ENCODE data around the gene ASB4. TPM values are rescaled to one million over a fixed set of nuclear protein-coding genes. Genes with fewer than 3 reads are reported as not detected.

The ASB4 gene
- total RNA-seq, 1 donor from 2014 or later, result not detected

Other genes starting within 250 kb of the ASB4 start
- not detected in 2 replicates for gene PON1, start 161.4 kb upstream of the ASB4 start, total RNA-seq
- 0.13 TPM in 1 of 2 replicates, not detected in the other for gene PON3, start 89.6 kb upstream of the ASB4 start, total RNA-seq
- 102 and 139 TPM in 2 replicates for gene PON2, start 50.9 kb upstream of the ASB4 start, total RNA-seq
- gene PDK4, start 110.6 kb downstream of the ASB4 start, total RNA-seq, result 53.1 and 219 TPM in 2 replicates